Inflammatory macrophage (primary cell): ENCODE results near the gene CEMIP.
A peak's percentile ranks its signal among the peaks of the same experiment; 100 is the strongest.

Source experiments
- DNase-seq, 2 donors: peaks; one replicate each; pipeline ENCODE4 v3.0.0-alpha.2; 2020 to 2022

Gene CEMIP

DNA sequence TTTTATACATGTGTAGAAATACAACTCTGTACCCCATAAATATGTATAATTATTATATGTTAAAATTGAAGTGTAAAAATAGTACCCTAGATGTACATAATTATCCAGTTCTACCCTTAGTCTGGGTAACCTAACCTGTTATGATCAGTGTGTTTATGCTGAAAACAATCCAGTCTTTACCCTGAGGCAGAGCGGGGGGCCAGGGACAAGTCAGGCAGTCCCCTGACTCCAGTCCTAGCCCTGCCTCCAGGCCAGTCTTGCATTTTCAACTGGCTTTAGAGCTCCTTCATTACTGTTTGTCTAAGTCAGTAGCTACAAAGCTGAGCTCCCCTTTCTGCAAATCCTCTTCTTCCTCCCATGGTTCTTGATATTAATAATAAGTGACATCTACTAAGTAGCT lies 207.3 kb downstream of the CEMIP start:
- no peak for DNase-seq

- DNase-seq: no peak
Measured at GRCh38 chr15:80988148-80988796, 209.1 kb downstream of the CEMIP start.

DNA sequence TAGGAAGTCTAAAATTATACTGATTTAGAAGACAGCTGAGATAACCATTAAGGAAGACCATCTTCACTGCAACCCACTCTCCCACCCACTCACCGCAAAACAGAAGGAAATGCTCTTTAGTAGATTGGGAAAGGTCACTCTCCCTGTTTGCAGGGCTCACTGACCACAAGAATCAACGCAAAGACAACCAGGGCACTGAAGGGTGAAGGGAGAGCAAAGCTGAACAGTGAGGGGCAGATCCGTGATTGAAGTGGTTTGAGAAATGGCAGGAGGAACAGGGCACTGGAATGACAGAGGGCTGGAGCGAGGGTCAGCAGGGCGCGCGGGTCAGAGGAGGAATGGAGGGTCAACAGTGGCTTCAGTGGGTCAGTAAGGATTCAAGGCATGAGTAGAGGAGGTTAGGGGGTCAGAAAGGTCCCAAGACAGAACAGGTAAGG lies 209.9 kb downstream of the CEMIP start:
- DNase-seq: peak; percentile 75 to 89

DNA sequence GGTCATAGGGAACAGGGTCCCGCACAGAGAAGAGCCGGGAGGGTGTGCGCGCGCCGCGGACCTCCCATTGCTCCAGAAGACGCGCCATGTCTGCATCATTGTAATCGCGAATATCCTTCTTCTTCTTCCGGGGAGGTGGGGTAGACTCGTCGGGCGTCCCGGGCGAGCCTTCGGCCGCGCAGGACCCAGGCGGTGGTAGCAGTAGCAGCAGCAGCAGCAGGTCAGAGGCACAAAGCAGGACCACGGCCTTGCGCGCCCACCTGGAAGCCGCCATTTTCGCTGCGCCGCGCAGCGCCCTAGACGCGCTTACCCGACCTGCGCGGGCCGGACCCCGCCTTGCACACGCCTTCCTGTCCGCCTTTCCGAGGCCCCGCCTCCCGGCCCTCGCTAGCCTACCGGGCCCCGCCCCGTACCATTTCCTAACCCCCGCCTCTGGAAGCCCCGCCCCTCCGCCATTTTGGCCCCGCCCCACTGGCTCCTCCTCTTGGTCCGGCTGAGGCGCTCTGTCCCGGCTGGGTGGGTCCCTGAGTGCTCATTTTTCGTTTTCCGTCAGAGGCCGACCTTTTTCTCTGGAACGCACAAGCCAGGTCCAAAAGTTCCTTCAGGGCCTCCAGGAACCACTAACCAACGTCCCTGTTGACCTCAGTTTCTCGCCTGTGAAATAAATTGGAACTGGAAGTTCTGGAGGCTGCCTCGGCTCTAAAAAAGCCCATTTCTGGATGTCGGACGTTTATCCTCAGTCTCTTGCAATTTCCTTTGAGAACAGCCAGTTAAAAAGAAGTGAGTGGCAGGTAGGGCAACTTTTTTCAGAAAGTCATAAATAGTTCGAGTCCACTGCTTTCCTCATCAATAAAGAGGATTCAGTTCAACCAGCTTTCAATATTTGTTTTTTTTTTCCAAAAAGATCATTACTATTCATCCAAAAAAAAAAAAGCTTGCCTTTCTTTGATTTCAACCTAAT lies 210.6 kb downstream of the CEMIP start, which contains the start of gene MESD:
Gene MESD, minus strand, starts transcription at position 302 of the 961 bp plus-strand sequence. Its CDS starts 28 bp downstream, at position 274.
- peak; percentile 95 to 98 for DNase-seq

GRCh38 chr15:80990955-80991354 lies 211.8 kb downstream of the CEMIP start:
- DNase-seq: no peak

DNA sequence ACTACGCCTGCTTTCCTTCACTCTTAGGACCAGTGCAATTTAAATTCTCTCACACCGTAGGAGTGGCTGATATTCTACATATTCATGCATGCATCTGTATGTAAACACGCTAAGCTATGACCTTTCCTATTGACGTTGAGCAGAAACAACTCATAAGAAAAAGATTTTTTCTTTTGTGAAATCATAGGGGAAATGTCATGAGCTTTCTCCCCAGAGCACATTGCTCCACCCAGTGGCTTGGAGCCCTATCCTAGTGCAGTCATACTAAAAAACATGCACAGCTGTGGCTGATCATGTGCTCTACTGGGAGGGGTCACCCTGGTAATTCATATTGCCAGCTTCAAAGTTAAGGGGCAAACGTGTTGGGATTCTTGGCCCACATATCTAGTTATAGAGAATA lies 212.3 kb downstream of the CEMIP start:
- DNase-seq: peak; percentile 82 to 84

- peak; percentile 53 for DNase-seq
Measured at GRCh38 chr15:80992006-80992405, 212.8 kb downstream of the CEMIP start.

DNA sequence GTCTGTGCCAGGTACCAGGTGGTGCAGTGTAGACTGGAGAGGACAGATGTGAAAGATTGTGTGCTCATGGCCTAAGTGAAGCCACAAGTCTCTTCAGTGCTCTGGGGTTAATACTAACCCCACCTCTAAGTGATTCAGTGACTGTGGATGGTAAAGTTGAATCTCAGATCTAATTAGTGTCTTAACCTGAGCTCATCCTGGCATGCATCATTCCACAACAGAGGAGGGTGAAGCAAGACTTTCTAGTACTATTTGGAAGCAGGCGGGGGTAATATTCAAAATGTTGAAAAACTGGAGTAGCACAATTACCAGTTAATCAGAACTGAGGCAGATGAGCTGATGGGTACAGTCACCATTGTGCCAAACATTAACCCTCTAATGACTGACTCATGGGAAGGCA lies 213.3 kb downstream of the CEMIP start:
- no peak for DNase-seq

- peak; percentile 39 to 40 for DNase-seq
Measured at GRCh38 chr15:80996247-80996646, 217.1 kb downstream of the CEMIP start.

DNA sequence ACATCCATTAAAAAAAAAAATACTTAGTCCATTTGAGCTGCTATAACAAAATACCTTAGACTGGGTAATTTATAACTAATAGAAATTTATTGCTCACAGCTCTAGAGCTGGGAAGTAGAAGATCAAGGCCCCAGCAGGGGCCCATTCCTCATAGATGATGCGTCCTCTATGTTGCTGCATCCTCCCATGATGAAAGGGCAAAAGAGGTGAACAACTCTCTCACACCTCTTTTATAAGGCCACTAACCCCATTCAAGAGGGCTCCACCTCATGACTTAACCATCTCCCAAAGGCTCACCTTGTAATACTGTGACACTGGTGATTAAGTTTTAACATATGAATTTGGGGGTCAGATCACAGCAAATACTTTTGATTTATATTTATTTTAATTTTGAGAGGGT lies 218.5 kb downstream of the CEMIP start:
- DNase-seq: no peak

GRCh38 chr15:80998251-80998650 lies 219.1 kb downstream of the CEMIP start:
- no peak for DNase-seq

DNA sequence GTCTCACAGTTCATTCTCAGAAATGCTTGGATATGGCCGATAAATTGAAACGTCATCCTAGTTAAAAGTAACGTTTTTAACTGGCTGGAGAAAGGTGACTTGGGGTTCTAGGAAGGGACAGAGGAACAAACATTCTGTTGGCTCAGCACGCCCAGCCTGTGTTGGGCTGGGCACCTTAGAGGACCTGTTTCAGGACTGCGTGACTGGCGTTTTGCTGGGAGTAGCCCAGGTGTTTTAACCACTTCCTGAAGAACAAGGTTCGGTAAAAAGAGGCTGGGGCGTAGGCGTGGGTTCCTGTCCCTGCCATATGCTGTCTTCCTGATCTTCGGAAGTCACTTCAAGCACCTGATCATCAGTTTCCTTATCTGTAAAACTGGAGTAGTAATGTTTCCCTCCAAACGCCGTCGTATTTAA lies 220.5 kb downstream of the CEMIP start:
- peak in 1 of 2 donors; percentile 6 for DNase-seq

DNA sequence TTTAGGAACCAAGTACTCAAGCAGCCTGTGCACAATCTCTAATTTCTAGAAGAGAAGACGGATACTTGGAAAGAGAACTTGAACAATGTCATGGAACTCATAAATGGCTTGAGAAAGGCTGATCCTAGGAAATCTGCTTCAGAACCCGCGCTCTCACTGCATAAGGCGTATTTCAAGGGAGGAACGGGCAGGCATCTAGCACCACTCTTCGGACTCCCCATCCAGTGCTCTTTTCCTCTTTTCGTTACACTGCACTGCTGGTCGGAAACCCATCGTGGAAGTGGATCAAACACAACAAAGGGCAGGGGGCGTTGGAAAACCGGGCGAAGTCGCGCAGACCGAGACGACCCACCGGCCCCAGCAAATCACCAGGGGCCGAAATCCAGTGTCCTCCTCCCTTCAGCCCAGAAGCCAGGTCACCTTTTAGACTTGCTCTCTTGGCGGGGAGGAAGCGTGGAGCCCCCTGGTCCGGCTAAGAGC lies 221.0 kb downstream of the CEMIP start:
- peak; percentile 23 to 29 for DNase-seq

GRCh38 chr15:81000624-81001151 lies 221.5 kb downstream of the CEMIP start, which contains the start of gene TLNRD1:
Gene TLNRD1, plus strand, starts transcription at chr15:81000923. Its CDS starts 1,349 bp downstream, at chr15:81002272.
- DNase-seq: peak; percentile 95
